NCI-H128 (cell line): ENCODE data around the gene CLRN3.

Experiments
- DNase-seq: peaks from one replicate; lab custom pipeline; 2025; ENCODE audit not compliant: unreplicated experiment; lab: John Stamatoyannopoulos, UW

CLRN3 gene

GRCh38 chr10:127875449-127875765 lies 17.3 kb downstream of the CLRN3 start:
- DNase-seq: no peak

DNA sequence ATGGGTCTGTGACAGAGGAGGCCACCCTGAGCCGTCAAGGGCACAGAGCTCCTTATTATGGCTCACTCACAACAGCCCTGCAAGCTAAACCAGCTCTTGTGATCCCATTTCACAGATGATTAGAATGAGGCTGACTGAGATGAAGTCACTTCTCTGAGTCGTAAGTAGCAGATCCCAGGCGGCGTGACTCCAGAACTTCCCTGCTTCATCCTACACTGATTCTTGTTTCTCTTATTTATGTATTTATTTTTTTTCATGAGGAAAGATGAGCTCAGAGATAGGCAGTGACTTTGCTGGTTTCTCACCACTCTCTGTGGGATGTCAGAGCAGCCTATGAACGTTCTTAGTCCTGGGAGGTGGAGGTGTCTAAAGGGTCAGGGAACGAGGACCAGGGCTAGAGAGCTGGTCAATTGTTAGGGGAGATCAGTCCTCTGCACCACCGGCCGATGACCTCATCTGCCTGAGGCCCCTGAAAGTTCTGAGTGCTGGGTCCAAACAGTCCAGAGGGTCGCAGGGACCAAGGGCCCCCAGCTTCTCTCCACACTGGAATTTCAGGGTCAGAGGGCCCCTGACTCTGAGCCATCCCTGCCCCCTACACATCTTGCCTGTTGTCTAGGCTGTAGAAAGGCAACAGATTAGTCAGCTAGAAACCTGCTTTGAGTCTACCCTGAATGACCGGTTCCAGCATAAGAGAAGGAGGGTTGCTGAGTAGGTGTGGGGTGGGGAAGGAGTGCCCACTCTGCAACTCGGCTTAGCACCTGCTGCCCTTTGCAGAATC lies 17.9 kb downstream of the CLRN3 start:
- no peak for DNase-seq

- no peak for DNase-seq
Measured at GRCh38 chr10:127873901-127874470, 18.8 kb downstream of the CLRN3 start.

GRCh38 chr10:127872871-127873600 lies 19.7 kb downstream of the CLRN3 start:
- no peak for DNase-seq

DNA sequence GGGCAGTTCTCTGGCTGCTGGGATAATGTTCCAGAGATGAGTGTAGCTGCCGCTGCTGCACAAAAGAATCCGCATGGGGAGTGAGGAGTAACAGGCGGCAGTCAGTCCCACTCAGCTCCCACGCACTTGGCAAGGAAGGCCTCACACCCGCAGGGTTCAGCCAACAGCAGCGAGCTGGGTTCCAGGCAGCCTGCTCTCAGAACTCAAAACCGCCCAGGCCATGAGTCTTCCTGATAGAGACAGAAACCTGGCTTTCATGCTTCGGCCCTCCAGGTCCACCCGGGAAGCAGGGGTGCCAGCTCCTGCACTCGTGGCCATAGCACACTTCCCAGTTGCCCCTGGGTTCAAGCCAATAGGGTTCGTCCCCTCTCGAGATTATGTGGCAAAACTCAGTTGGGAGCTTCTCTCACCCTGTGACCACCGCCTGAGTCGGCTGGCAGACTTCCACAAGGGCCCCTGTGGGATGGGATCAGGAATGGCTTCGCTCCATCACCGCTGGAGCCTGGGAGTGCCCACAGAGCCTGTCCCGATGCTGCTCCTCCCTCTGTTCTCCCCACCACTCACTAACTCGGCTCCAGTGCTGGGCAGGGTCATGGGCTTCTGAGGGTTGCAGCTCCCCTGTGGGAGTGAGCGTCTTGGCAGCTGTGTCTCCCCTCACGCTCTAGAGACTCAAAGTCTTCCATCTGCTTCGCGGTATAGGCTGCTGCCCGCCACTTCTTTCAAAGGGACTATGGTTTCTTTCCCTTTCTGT lies 20.6 kb downstream of the CLRN3 start:
- no peak for DNase-seq

GRCh38 chr10:127871631-127872010 lies 21.1 kb downstream of the CLRN3 start:
- no peak for DNase-seq

- no peak for DNase-seq
Measured at GRCh38 chr10:127869329-127869728, 23.4 kb downstream of the CLRN3 start.

DNA sequence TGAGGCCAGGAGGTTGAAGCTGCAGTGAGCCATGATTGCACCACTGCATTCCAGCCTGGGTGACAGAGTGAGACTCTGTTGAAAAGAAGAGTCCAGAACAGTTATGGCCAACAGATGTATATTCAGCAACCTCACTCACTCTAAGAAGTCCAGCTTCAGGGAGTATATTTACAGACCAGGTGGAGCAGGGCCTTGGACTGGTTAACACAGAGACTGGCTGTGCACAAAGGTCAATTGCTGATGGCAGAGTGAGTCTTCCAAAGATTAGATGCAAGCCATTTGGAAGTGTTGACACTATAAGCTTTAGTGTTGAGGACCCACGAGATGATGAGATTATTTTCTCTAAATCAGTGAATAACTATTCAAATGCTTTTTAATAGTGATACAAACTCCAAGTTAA lies 24.9 kb downstream of the CLRN3 start:
- DNase-seq: no peak

- no peak for DNase-seq
Measured at GRCh38 chr10:127866276-127867013, 26.3 kb downstream of the CLRN3 start.

GRCh38 chr10:127863231-127863825 lies 29.4 kb downstream of the CLRN3 start:
- no peak for DNase-seq

- no peak for DNase-seq
Measured at GRCh38 chr10:127860592-127860991, 32.1 kb downstream of the CLRN3 start.

- DNase-seq: no peak
Measured at GRCh38 chr10:127855976-127856375, 36.8 kb downstream of the CLRN3 start.

- DNase-seq: no peak
Measured at GRCh38 chr10:127855591-127855881, 37.2 kb downstream of the CLRN3 start.

DNA sequence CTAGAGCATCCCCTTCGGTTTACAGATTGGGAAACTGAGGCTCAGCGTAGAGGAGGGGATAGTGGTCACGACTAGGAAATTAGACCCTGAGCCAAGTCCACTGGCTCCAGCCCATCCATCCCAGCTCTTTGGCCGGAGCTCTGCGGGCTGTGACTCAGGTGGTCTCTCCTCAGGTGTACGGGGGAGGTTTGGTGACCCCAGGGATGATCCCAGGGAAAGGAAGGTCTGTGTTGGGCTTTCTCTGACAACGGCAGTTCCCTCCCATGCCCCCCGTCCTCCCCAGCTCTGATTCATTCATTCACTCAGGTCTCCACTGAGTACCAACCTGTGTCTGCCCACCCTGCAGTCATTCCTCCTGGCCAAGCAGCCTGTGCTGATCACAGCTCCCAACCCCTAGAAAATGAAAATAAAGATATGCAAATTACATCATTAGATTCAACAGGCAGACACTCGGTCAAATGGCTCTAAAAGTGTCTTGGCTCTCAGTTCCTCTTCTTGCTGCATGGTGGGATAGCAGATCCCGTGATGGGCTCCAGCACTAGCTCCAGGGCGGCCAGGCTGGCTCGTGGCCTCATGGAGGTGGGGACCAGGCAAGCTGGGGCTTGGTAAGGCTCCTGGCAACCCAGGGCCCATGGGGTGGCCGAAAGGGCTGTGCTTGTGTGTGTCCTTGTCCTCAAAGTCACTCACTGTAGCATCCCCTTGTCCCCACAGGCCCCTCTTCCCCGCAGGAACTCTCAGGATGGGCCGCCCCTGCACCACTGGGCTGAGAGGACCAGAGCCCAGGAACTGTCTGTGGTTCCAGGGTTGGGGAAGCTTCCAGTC lies 37.8 kb downstream of the CLRN3 start:
- no peak for DNase-seq

GRCh38 chr10:127853868-127854768 lies 38.6 kb downstream of the CLRN3 start:
- no peak for DNase-seq

DNA sequence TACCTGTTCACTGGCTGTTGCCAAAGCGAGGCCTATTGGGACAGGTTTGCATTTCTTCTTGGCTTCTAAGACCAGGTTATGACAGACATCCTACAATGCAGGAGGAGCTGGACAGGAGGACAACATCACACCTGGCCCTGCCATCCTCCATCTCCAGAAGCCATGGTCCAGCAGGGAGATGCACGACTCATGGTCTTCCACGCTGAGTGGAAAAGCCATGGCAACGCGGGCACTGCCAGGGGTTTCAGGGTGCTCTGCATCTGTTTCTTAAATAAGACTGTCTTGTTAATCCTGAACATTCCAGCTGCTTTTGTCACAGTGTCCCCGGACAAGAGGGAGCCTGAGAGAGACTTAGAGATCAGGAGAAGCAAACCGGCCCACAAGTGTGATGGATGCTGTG lies 40.3 kb downstream of the CLRN3 start:
- no peak for DNase-seq

DNA sequence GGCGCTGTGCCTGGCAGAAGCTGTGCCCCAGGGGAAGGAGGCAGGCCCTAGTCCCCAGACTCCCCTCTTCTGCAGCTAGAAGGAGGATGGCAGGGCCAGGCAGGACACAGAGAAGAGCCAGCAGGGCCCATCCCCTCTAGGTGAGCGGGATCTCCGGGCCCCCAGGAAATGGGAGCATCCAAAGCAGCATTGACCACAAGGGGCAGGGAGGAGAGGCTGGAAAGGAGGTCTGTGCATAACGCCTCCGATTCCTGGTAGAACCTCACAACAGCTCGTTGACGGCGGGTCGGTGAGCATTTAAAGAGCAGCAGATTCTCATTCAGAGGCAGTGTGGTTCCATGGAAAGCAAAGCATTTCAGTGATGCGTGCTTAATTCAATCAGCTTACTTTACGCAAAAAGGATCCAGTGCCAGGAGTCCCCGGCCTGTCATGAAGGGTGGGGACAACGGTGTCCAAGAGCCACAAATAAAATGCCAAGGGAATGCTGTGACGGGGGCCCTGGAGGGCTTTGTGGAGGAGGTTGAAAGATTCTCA lies 41.0 kb downstream of the CLRN3 start:
- no peak for DNase-seq

DNA sequence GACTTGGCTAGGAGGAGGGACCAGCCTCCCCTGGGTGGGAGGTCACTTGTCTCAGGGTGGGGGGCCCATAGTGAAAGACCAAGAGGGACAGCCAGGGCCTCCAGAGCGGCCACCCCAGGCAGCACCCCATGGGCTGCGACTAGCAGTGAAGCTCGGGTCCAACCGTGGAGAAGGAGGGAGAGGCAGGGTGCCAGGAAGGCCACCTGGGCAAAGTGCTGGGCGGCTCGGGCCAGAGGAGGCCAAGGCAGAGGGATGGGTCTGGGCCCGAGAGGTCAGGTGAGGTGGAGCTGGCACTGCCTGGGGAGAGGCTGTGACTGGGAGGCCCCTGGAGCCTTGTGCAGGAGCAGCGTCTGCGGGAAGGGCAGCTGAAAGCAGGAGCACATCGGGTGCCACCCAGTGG lies 41.8 kb downstream of the CLRN3 start:
- DNase-seq: no peak

GRCh38 chr10:127849921-127850320 lies 42.8 kb downstream of the CLRN3 start:
- no peak for DNase-seq
